K562 (cell line): Measurements from ENCODE around the gene ZBTB32. TPM values are rescaled to one million over a fixed set of nuclear protein-coding genes. Genes with fewer than 3 reads are reported as not detected.
A peak's percentile ranks its signal among the peaks of the same experiment; 100 is the strongest.

Source experiments
- ATAC-seq: fragments of 200-7000 bp; cut with Tn5 transposase; 3 replicates; pipeline ENCODE4 v1.9.1; 2020; ENCODE audit warnings: moderate library complexity
- BruUV-seq: library from RNA; stranded (reverse); fragments of 400-500 nt; replicated peaks from 2 replicates; lab custom pipeline; 2021; lab: Mats Ljungman, UMichigan
- CTCF ChIA-PET: fragments of 300-600 bp; formaldehyde crosslinking; extraction: SDS; loops from one replicate; lab custom pipeline; 2021; ENCODE audit warnings: low intra/inter-chr PET ratio; lab: Yijun Ruan, JAX
- POLR2A ChIA-PET: fragments of 300-600, 350-650 bp; sonication (Branson Sonifier 250); formaldehyde crosslinking; extraction: SDS; loops from one replicate; lab custom pipeline; 2021; ENCODE audit warnings: antibody characterized with exemption, inconsistent platforms; lab: Yijun Ruan, JAX
- DNase-seq, 4 experiments: peaks; one replicate each; pipeline versions ENCODE4 v3.0.0 to v3.0.0-alpha.2; 2011 to 2018; ENCODE audit warnings: low spot score in 3 of 4, mixed read lengths in 3 of 4; ENCODE audit errors: extremely low read depth in 1 of 4
- FAIRE-seq: peaks from 2 replicates; lab custom pipeline; 2011; peaks lifted over from hg19 to GRCh38; lab: Jason Lieb, UNC
- H2AFZ ChIP-seq: 2 replicates; pipeline ENCODE4 v1.6.0; 2011; ENCODE audit warnings: low read depth, low read length, control low read depth, inconsistent platforms
- H3K27ac ChIP-seq: fragments of 200-600 bp; 3 replicates; pipeline ENCODE4 v1.8.0; 2011; ENCODE audit warnings: low read depth, mild to moderate bottlenecking, control low read depth, inconsistent platforms, low read length, moderate library complexity, mixed read lengths; ENCODE audit errors: extremely low read depth
- H3K27me3 ChIP-seq, 2 experiments: fragments of 300-600 bp in 1 of 2; 2 replicates in 1 of 2; 3 replicates in 1 of 2; pipeline versions ENCODE4 v1.6.0 to v1.8.0; 2011; ENCODE audit warnings: inconsistent platforms in 2 of 2, low read length in 2 of 2, mild to moderate bottlenecking in 1 of 2, mixed read lengths in 1 of 2, moderate library complexity in 1 of 2; ENCODE audit not compliant: control insufficient read depth in 2 of 2, insufficient read depth in 2 of 2
- H3K36me3 ChIP-seq: fragments of 300-600 bp; 3 replicates; pipeline ENCODE4 v1.8.0; 2011; ENCODE audit warnings: mild to moderate bottlenecking, low read length, inconsistent platforms; ENCODE audit not compliant: control insufficient read depth, insufficient read depth
- H3K4me1 ChIP-seq, 2 experiments: fragments of 200-600 bp in 1 of 2; replicated peaks in 1 of 2; 2 replicates in 1 of 2; 3 replicates in 1 of 2; pipeline versions ENCODE4 v1.5.1 to v1.8.0; 2011; ENCODE audit warnings: inconsistent platforms in 2 of 2, low read length in 2 of 2, mild to moderate bottlenecking in 1 of 2, mixed read lengths in 1 of 2, moderate library complexity in 1 of 2; ENCODE audit not compliant: control insufficient read depth in 2 of 2, insufficient read depth in 2 of 2
- H3K4me2 ChIP-seq: 2 replicates; pipeline ENCODE4 v1.6.1; 2011; ENCODE audit warnings: low read length, control low read depth, inconsistent platforms, mixed read lengths; ENCODE audit not compliant: insufficient read depth
- H3K4me3 ChIP-seq: fragments of 200-600 bp; sonication (generic), shearing (Covaris generic); 2 replicates; pipeline ENCODE4 v1.5.1; 2016; ENCODE audit warnings: control low read depth, inconsistent platforms
- H3K79me2 ChIP-seq: fragments of 200-600 bp; 3 replicates; pipeline ENCODE4 v1.8.0; 2011; ENCODE audit warnings: low read length, inconsistent platforms; ENCODE audit not compliant: control insufficient read depth, insufficient read depth
- H3K9ac ChIP-seq, 2 experiments: 2 replicates each; pipeline versions ENCODE4 v1.6.0 to v1.6.1; 2011; ENCODE audit warnings: low read depth in 2 of 2, low read length in 2 of 2, control low read depth in 1 of 2, inconsistent platforms in 1 of 2, mild to moderate bottlenecking in 1 of 2, mixed read lengths in 1 of 2; ENCODE audit not compliant: insufficient read depth in 1 of 2
- H3K9me1 ChIP-seq: one replicate; pipeline ENCODE4 v1.6.0; 2011; ENCODE audit warnings: inconsistent platforms, mild to moderate bottlenecking, low read length, moderate library complexity; ENCODE audit not compliant: control insufficient read depth, insufficient read depth
- H3K9me3 ChIP-seq: replicated peaks from 2 replicates; pipeline ENCODE4 v1.5.1; 2011; ENCODE audit warnings: low read depth, low read length, inconsistent platforms; ENCODE audit not compliant: control insufficient read depth, insufficient read depth
- H4K20me1 ChIP-seq: replicated peaks from 2 replicates; pipeline ENCODE4 v1.6.1; 2011; ENCODE audit warnings: low read length, inconsistent platforms, mixed read lengths; ENCODE audit not compliant: control insufficient read depth, insufficient read depth
- CHCHD3 ChIP-seq: fragments of 250-450 bp; sonication (Bioruptor Pico); IDR thresholded peaks from 2 replicates; pipeline ENCODE4 v2.1.2; 2022; ENCODE audit warnings: mild to moderate bottlenecking
- FOXJ2 ChIP-seq: fragments of 200-800 bp; sonication (Bioruptor generic); IDR thresholded peaks from 2 replicates; pipeline ENCODE4 v1.6.1; 2016; ENCODE audit warnings: missing genetic modification characterization, missing compliant biosample characterization
- FUS ChIP-seq: fragments of 200-400 bp; formaldehyde crosslinking; optimal IDR thresholded peaks from 2 replicates; pipeline ENCODE3; 2017; ENCODE audit warnings: low read depth, low read length
- ILK ChIP-seq: fragments of 450-650 bp; IDR thresholded peaks from 2 replicates; pipeline ENCODE4 v1.6.1; 2016; ENCODE audit warnings: missing genetic modification characterization, low read depth, mild to moderate bottlenecking, missing compliant biosample characterization, moderate library complexity, borderline replicate concordance
- KLF6 ChIP-seq: fragments of 250-450 bp; sonication (Bioruptor Pico); IDR thresholded peaks from 2 replicates; pipeline ENCODE4 v1.4.0; 2020; ENCODE audit warnings: mild to moderate bottlenecking, moderate library complexity, borderline replicate concordance
- MYBL2 ChIP-seq, 2 experiments: fragments of 450-650 bp in 1 of 2; sonication (generic) in 1 of 2; formaldehyde crosslinking in 1 of 2; IDR thresholded peaks; 2 replicates each; pipeline versions ENCODE4 v1.6.1 to v1.8.1; 2017 to 2022; ENCODE audit warnings: borderline replicate concordance in 1 of 2, inconsistent platforms in 1 of 2, low read depth in 1 of 2, mild to moderate bottlenecking in 1 of 2, missing genetic modification reagents in 1 of 2, moderate library complexity in 1 of 2
- NRF1 ChIP-seq, 2 experiments: fragments of 450-650 bp; IDR thresholded peaks in 1 of 2; conservative IDR thresholded peaks in 1 of 2; 2 replicates each; pipeline ENCODE4 v1.6.1; 2014; ENCODE audit warnings: mild to moderate bottlenecking in 2 of 2
- RCOR1 ChIP-seq, 2 experiments: IDR thresholded peaks; 2 replicates each; pipeline ENCODE4 v1.6.1; 2012; ENCODE audit warnings: low read depth in 2 of 2, low read length in 2 of 2, borderline replicate concordance in 1 of 2, improper control_type of control experiment in 1 of 2
- SRSF9 ChIP-seq: fragments of 200-400 bp; formaldehyde crosslinking; IDR thresholded peaks from 2 replicates; pipeline ENCODE4 v1.6.1; 2017; ENCODE audit warnings: low read depth, low read length, borderline replicate concordance
- STAT5B ChIP-seq: fragments of 250-450 bp; sonication (Bioruptor Pico); IDR thresholded peaks from 2 replicates; pipeline ENCODE4 v1.8.0; 2021; ENCODE audit warnings: mild to moderate bottlenecking, inconsistent platforms
- ZNF12 ChIP-seq: sonication (generic); formaldehyde crosslinking; IDR thresholded peaks from 2 replicates; pipeline ENCODE4 v1.4.0; 2020; ENCODE audit warnings: mild to moderate bottlenecking, missing genetic modification reagents
- ZSCAN29 ChIP-seq: fragments of 450-650 bp; IDR thresholded peaks from 2 replicates; pipeline ENCODE4 v1.6.1; 2017
- WGBS: fragments of 100-300 bp; shearing (Covaris generic); methylation state at CpG from one replicate; pipeline ENCODE4 v1.1.6; 2016; ENCODE audit warnings: low coverage, mixed read lengths; ENCODE audit not compliant: insufficient coverage; ENCODE audit errors: missing lambda C conversion rate; 5-methylcytosine and 5-hydroxymethylcytosine counted together
- in situ Hi-C: fragments of 300-500 bp; cut with MboI; formaldehyde crosslinking; loops from 4 replicates; pipeline ENCODE4 v1.15.0; 2018; ENCODE audit warnings: inconsistent platforms, mixed read lengths
- intact Hi-C: fragments of 100-400 bp; cut with micrococcal nuclease; formaldehyde crosslinking; loops from 2 replicates; pipeline ENCODE4 v1.14.2; 2022
- polyA plus RNA-seq, 8 experiments: library from polyadenylated mRNA; depleted of rRNA in 4 of 8; stranded (reverse) in 5 of 8; unstranded in 3 of 8; fragments of >200 nt; fragmentation: Nextera tagmentation in 2 of 8; fragmentation: Illumina TruSeq in 1 of 8; extraction: Ambion mirVana in 2 of 8; extraction: Trizol in 1 of 8; gene quantifications; 2 replicates each; pipeline versions ENCODE4 v1.2.1 to v1.2.3, GENCODE V29; 2011 to 2014; ENCODE audit warnings: inconsistent platforms in 1 of 8, missing spikeins in 1 of 8
- total RNA-seq, 7 experiments: library from RNA; depleted of rRNA in 6 of 7; stranded (reverse); fragments of >200 nt in 6 of 7; fragmentation: Illumina TruSeq in 2 of 7; extraction: Trizol in 2 of 7; gene quantifications; 2 replicates each; pipeline versions ENCODE4 v1.2.1 to v1.2.3, GENCODE V29; 2011 to 2021; ENCODE audit warnings: low replicate concordance in 1 of 7
- TF ChIP-seq, protein P1 (sequence below), 2 experiments: fragments of 450-650 bp in 1 of 2; sonication (generic) in 1 of 2; formaldehyde crosslinking in 1 of 2; IDR thresholded peaks in 1 of 2; conservative IDR thresholded peaks in 1 of 2; 2 replicates each; pipeline versions ENCODE4 v1.6.1 to v1.8.1; 2016 to 2023; ENCODE audit warnings: mild to moderate bottlenecking in 2 of 2, moderate library complexity in 2 of 2, inconsistent platforms in 1 of 2, missing genetic modification reagents in 1 of 2
- TF ChIP-seq, protein P2 (sequence below), 2 experiments: fragments of 150-350 bp in 1 of 2; IDR thresholded peaks; 2 replicates each; pipeline ENCODE4 v1.6.1; 2012 to 2016; ENCODE audit warnings: low read depth in 2 of 2, low read length in 2 of 2, mild to moderate bottlenecking in 1 of 2, moderate library complexity in 1 of 2

Gene ZBTB32
- total and polyA plus RNA-seq, 9 of the 15 experiments (the other 6 are each of a cell fraction or from before 2014, with no cell fraction given) = 0.20 TPM; not detected in 8

DNA sequence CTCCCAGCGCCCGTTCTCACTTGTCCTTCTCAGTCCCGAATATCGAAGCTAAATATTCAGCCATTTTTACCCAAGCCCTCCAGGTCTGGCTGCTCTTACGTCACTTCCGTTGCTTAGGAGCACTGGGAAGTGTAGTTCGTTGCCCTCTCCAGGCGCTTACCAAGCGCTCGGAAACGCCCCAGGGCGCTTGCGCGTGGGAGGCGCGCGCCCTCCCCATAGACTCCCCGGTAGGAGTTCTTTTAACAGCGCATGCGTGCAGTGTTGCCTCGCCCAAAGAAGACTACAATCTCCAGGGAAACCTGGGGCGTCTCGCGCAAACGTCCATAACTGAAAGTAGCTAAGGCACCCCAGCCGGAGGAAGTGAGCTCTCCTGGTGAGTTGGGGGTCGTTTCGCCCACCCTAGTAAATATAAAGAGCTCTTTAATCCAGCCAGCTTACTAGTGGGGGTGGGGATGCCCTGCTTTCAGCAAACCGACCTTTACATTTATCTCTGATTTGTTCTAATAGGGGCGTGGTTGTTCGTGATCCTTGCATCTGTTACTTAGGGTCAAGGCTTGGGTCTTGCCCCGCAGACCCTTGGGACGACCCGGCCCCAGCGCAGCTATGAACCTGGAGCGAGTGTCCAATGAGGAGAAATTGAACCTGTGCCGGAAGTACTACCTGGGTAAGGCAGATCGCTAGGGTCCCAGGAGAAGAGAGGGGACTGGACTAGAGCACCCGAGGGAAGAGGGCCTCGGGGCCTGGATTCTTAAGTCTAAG lies 41.1 kb downstream of the ZBTB32 start, which contains the start of the genes PSENEN and U2AF1L4 (continued):
- TF ChIP-seq FOXJ2 (peak; percentile 72; the same call in 1 of the 2 replicates), ZNF12 (CRISPR knock-in tag) (no peak), ILK (tag) (no peak)
- TF ChIP-seq, protein P1, sequence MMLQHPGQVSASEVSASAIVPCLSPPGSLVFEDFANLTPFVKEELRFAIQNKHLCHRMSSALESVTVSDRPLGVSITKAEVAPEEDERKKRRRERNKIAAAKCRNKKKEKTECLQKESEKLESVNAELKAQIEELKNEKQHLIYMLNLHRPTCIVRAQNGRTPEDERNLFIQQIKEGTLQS (IDR thresholded peaks at IDR 0.05) = peak; percentile 87
- TF ChIP-seq, protein P1 (CRISPR knock-in tag; conservative IDR thresholded peaks at IDR 0.05) = no peak

DNA sequence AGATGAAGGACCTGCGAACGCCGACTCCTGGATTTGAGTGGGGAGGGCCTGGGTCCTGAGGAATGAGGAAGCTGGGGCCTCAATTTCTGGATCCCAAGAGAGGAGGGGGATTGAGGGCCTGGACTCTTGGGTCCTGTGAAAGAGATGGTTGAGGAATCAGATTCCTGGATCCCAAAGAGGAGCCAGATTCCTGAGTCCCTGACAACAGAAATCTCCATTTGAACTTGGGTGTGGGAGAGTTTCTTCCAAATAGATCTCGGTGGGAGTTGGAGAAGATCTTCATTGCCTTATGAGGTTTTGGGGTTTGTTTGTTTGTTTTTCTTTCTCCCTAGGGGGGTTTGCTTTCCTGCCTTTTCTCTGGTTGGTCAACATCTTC lies 41.7 kb downstream of the ZBTB32 start:
- Histone ChIP-seq H3K79me2 (peaks cover 16% of the 10 kb centered on the region), H3K9ac (peak overlapping the region; percentile 92 to 94), H2AFZ (no peak overlapping the region), H4K20me1 (no peaks in the 10 kb centered on the region), H3K27me3 (no peaks in the 10 kb centered on the region), H3K4me1 (peaks cover 27 to 42% of the 10 kb centered on the region in 2 experiments; a peak in 4 of 5 replicates), H3K4me3 (peak overlapping the region; percentile 92), H3K27ac (peak overlapping the region; percentile 62), H3K9me1 (no peaks in the 10 kb centered on the region), H3K36me3 (peaks cover 19% of the 10 kb centered on the region; the same call in 1 of the 3 replicates), H3K9me3 (no peaks in the 10 kb centered on the region), H3K4me2 (peak overlapping the region; percentile 95)
- ChIA-PET POLR2A (interaction anchor here (0.8 to 1.9 kb wide), 3 partner anchors 8 to 74 kb away, joined by 4 to 7 read pairs (median 5); no protein-coding TSS in a partner anchor), CTCF (no interaction called here)
- no peak for ATAC-seq
- FAIRE-seq = no peak
- BruUV-seq = no TSS peak
- intact Hi-C loops (loop anchor here (10.0 kb wide), 1 partner anchor 101 kb away; the partner anchor contains the start of genes COX6B1 and ETV2), in situ Hi-C loops (no loop called here)
- no peak for DNase-seq
- 3% methylated on average over 4 of the region's 4 CpGs for WGBS
- TF ChIP-seq KLF6 (CRISPR knock-in tag) (no peak), ZSCAN29 (no peak), STAT5B (CRISPR knock-in tag) (no peak), FUS (no peak), MYBL2 (IDR thresholded peaks at IDR 0.05; ENCODE audit: low read depth) (no peak), MYBL2 (CRISPR knock-in tag; IDR thresholded peaks at IDR 0.05; ENCODE audit: borderline replicate concordance) (no peak), NRF1 (conservative IDR thresholded peaks at IDR 0.05 in 1 of 2, IDR thresholded peaks at IDR 0.05 in 1 of 2) (no peak), CHCHD3 (CRISPR knock-in tag) (no peak), RCOR1 (IDR thresholded peaks at IDR 0.05; ENCODE audit: borderline replicate concordance in 1 of 2, low read depth in 2 of 2, low read length in 2 of 2) (no peak), SRSF9 (no peak)
- TF ChIP-seq, protein P2, sequence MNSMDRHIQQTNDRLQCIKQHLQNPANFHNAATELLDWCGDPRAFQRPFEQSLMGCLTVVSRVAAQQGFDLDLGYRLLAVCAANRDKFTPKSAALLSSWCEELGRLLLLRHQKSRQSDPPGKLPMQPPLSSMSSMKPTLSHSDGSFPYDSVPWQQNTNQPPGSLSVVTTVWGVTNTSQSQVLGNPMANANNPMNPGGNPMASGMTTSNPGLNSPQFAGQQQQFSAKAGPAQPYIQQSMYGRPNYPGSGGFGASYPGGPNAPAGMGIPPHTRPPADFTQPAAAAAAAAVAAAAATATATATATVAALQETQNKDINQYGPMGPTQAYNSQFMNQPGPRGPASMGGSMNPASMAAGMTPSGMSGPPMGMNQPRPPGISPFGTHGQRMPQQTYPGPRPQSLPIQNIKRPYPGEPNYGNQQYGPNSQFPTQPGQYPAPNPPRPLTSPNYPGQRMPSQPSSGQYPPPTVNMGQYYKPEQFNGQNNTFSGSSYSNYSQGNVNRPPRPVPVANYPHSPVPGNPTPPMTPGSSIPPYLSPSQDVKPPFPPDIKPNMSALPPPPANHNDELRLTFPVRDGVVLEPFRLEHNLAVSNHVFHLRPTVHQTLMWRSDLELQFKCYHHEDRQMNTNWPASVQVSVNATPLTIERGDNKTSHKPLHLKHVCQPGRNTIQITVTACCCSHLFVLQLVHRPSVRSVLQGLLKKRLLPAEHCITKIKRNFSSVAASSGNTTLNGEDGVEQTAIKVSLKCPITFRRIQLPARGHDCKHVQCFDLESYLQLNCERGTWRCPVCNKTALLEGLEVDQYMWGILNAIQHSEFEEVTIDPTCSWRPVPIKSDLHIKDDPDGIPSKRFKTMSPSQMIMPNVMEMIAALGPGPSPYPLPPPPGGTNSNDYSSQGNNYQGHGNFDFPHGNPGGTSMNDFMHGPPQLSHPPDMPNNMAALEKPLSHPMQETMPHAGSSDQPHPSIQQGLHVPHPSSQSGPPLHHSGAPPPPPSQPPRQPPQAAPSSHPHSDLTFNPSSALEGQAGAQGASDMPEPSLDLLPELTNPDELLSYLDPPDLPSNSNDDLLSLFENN (IDR thresholded peaks at IDR 0.05; ENCODE audit: low read depth in 2 of 2, low read length in 2 of 2) = no peak
- TF ChIP-seq, all 486 proteins: peak for 0
